ENCODE data around the gene CBX7.
A peak's percentile ranks its signal among the peaks of the same experiment; 100 is the strongest.

Gene CBX7

GRCh38 chr22:39151329-39151975 lies 1.0 kb downstream of the CBX7 start:
- Histone ChIP-seq H3K9ac (ENCODE audit: insufficient read length) (no peak overlapping the region), H3K36me3 (ENCODE audit: insufficient read depth, low read length) (no peaks in the 10 kb centered on the region), H3K4me3 (peak overlapping the region; percentile 89), H3K9me3 (ENCODE audit: low read depth, low read length) (no peaks in the 10 kb centered on the region), H3K27ac (peak overlapping the region; percentile 33; the same call in 1 of the 2 replicates)
- TF ChIP-seq POLR2AphosphoS5 (IDR thresholded peaks at IDR 0.05; ENCODE audit: borderline replicate concordance, low read depth, low read length) = no peak
- no peak for TF ChIP-seq EZH2 (IDR thresholded peaks at IDR 0.05)
- no peak for DNase-seq (ENCODE audit: low read depth, low spot score)

- Histone ChIP-seq H3K9ac (ENCODE audit: insufficient read length) (no peak overlapping the region), H3K9me3 (ENCODE audit: low read depth, low read length) (no peaks in the 10 kb centered on the region), H3K36me3 (ENCODE audit: insufficient read depth, low read length) (no peaks in the 10 kb centered on the region), H3K4me3 (no peak overlapping the region), H3K27ac (peak overlapping the region; percentile 33; the same call in 1 of the 2 replicates)
- no peak for DNase-seq (ENCODE audit: low read depth, low spot score)
- TF ChIP-seq EZH2 (IDR thresholded peaks at IDR 0.05) = no peak
- TF ChIP-seq POLR2AphosphoS5 (IDR thresholded peaks at IDR 0.05; ENCODE audit: borderline replicate concordance, low read depth, low read length) = no peak
- TF ChIP-seq FOXP2 (optimal IDR thresholded peaks at IDR 0.05; ENCODE audit: control extremely low read depth, extremely low read length, insufficient read depth) = no peak
Measured at GRCh38 chr22:39150848-39151215, 1.6 kb downstream of the CBX7 start.

- TF ChIP-seq EZH2 (IDR thresholded peaks at IDR 0.05) = no peak
- no peak for TF ChIP-seq FOXP2 (optimal IDR thresholded peaks at IDR 0.05; ENCODE audit: control extremely low read depth, extremely low read length, insufficient read depth)
- no peak for TF ChIP-seq POLR2AphosphoS5 (IDR thresholded peaks at IDR 0.05; ENCODE audit: borderline replicate concordance, low read depth, low read length)
- H3K36me3 ChIP-seq (ENCODE audit: insufficient read depth, low read length) = no peaks in the 10 kb centered on the region
- no peak for DNase-seq (ENCODE audit: low read depth, low spot score)
- 0 out of 2 replicates have a peak overlapping the region, but pooled peaks have one; percentile 33 for H3K27ac ChIP-seq
- no peak overlapping the region for H3K9ac ChIP-seq (ENCODE audit: insufficient read length)
- no peak overlapping the region for H3K4me3 ChIP-seq
- H3K9me3 ChIP-seq (ENCODE audit: low read depth, low read length) = no peaks in the 10 kb centered on the region
Measured at GRCh38 chr22:39149915-39150847, 2.3 kb downstream of the CBX7 start.

- TF ChIP-seq FOXP2 (optimal IDR thresholded peaks at IDR 0.05; ENCODE audit: control extremely low read depth, extremely low read length, insufficient read depth) (no peak), EZH2 (IDR thresholded peaks at IDR 0.05) (no peak), POLR2AphosphoS5 (IDR thresholded peaks at IDR 0.05; ENCODE audit: borderline replicate concordance, low read depth, low read length) (no peak)
- no peak for DNase-seq (ENCODE audit: low read depth, low spot score)
- Histone ChIP-seq H3K36me3 (ENCODE audit: insufficient read depth, low read length) (no peaks in the 10 kb centered on the region), H3K9ac (ENCODE audit: insufficient read length) (no peak overlapping the region), H3K4me3 (no peak overlapping the region), H3K27ac (no peak overlapping the region), H3K9me3 (ENCODE audit: low read depth, low read length) (no peaks in the 10 kb centered on the region)
Measured at GRCh38 chr22:39148727-39149535, 3.5 kb downstream of the CBX7 start.

GRCh38 chr22:39148026-39148726 lies 4.3 kb downstream of the CBX7 start:
- H3K27ac ChIP-seq = no peak overlapping the region
- H3K9ac ChIP-seq (ENCODE audit: insufficient read length) = no peak overlapping the region
- H3K9me3 ChIP-seq (ENCODE audit: low read depth, low read length) = no peaks in the 10 kb centered on the region
- no peak for DNase-seq (ENCODE audit: low read depth, low spot score)
- no peaks in the 10 kb centered on the region for H3K36me3 ChIP-seq (ENCODE audit: insufficient read depth, low read length)
- no peak overlapping the region for H3K4me3 ChIP-seq
- no peak for TF ChIP-seq POLR2AphosphoS5 (IDR thresholded peaks at IDR 0.05; ENCODE audit: borderline replicate concordance, low read depth, low read length)
- TF ChIP-seq EZH2 (IDR thresholded peaks at IDR 0.05) = no peak
- TF ChIP-seq FOXP2 (optimal IDR thresholded peaks at IDR 0.05; ENCODE audit: control extremely low read depth, extremely low read length, insufficient read depth) = no peak

GRCh38 chr22:39147335-39148025 lies 5.0 kb downstream of the CBX7 start:
- DNase-seq (ENCODE audit: low read depth, low spot score) = no peak
- H3K27ac ChIP-seq = no peak overlapping the region
- H3K9ac ChIP-seq (ENCODE audit: insufficient read length) = no peak overlapping the region
- H3K9me3 ChIP-seq (ENCODE audit: low read depth, low read length) = no peaks in the 10 kb centered on the region
- H3K36me3 ChIP-seq (ENCODE audit: insufficient read depth, low read length) = no peaks in the 10 kb centered on the region
- no peak overlapping the region for H3K4me3 ChIP-seq
- no peak for TF ChIP-seq FOXP2 (optimal IDR thresholded peaks at IDR 0.05; ENCODE audit: control extremely low read depth, extremely low read length, insufficient read depth)

- TF ChIP-seq FOXP2 (optimal IDR thresholded peaks at IDR 0.05; ENCODE audit: control extremely low read depth, extremely low read length, insufficient read depth) = no peak
- no peak for TF ChIP-seq EZH2 (IDR thresholded peaks at IDR 0.05)
- no peak for TF ChIP-seq POLR2AphosphoS5 (IDR thresholded peaks at IDR 0.05; ENCODE audit: borderline replicate concordance, low read depth, low read length)
- Histone ChIP-seq H3K36me3 (ENCODE audit: insufficient read depth, low read length) (no peaks in the 10 kb centered on the region), H3K4me3 (peak overlapping the region; percentile 90; the same call in 1 of the 2 replicates), H3K9ac (ENCODE audit: insufficient read length) (no peak overlapping the region), H3K27ac (no peak overlapping the region), H3K9me3 (ENCODE audit: low read depth, low read length) (no peaks in the 10 kb centered on the region)
- DNase-seq (ENCODE audit: low read depth, low spot score) = no peak
Measured at GRCh38 chr22:39146256-39147101, 6.0 kb downstream of the CBX7 start.
